GM21360 (cell line): ENCODE results near the gene FITM1.

Experiments used
- ATAC-seq: cut with Tn5 transposase; IDR thresholded peaks from one replicate; pipeline ENCODE4 v1.9.1; 2021; ENCODE audit warnings: mild to moderate bottlenecking, moderate library complexity; ENCODE audit not compliant: unreplicated experiment

FITM1 gene

GRCh38 chr14:24116128-24116814 is 14.2 kb upstream of the FITM1 start:
- ATAC-seq: no peak

GRCh38 chr14:24117179-24117578 is 13.3 kb upstream of the FITM1 start:
- ATAC-seq: no peak

- no peak for ATAC-seq
Measured at GRCh38 chr14:24119691-24120090, 10.8 kb upstream of the FITM1 start.

GRCh38 chr14:24121210-24121609 is 9.2 kb upstream of the FITM1 start:
- no peak for ATAC-seq

GRCh38 chr14:24122416-24122815 is 8.0 kb upstream of the FITM1 start:
- ATAC-seq: no peak

GRCh38 chr14:24122898-24123297 is 7.6 kb upstream of the FITM1 start:
- ATAC-seq: no peak

GRCh38 chr14:24123424-24124417 is 6.7 kb upstream of the FITM1 start:
- no peak for ATAC-seq

- ATAC-seq: no peak
Measured at GRCh38 chr14:24126939-24127338, 3.5 kb upstream of the FITM1 start.

GRCh38 chr14:24127673-24128072 is 2.8 kb upstream of the FITM1 start:
- ATAC-seq: no peak

- ATAC-seq: no peak
Measured at GRCh38 chr14:24129410-24129998, 955 bp upstream of the FITM1 start.

GRCh38 chr14:24130717-24131548 is 474 bp downstream of the FITM1 start:
- ATAC-seq: no peak

- no peak for ATAC-seq
Measured at GRCh38 chr14:24131549-24131966, 1.1 kb downstream of the FITM1 start.

- no peak for ATAC-seq
Measured at GRCh38 chr14:24132061-24132685, 1.7 kb downstream of the FITM1 start.

- no peak for ATAC-seq
Measured at GRCh38 chr14:24132976-24133375, 2.5 kb downstream of the FITM1 start.

GRCh38 chr14:24133735-24134134 is 3.3 kb downstream of the FITM1 start:
- ATAC-seq: no peak

- peak; percentile 8 for ATAC-seq
Measured at GRCh38 chr14:24135584-24135833, 5.0 kb downstream of the FITM1 start.

GRCh38 chr14:24135834-24136683 is 5.6 kb downstream of the FITM1 start, which contains the start of gene PSME1:
TSS of gene PSME1 (plus strand) at chr14:24136194. CDS start at chr14:24136263, 69 bp downstream.
- ATAC-seq: peak; percentile 70

GRCh38 chr14:24136684-24137528 is 6.4 kb downstream of the FITM1 start:
- ATAC-seq: no peak
